GM10847 (cell line): ENCODE measurements around the gene RNMT.

ENCODE experiments used
- POLR2A ChIP-seq: IDR thresholded peaks from 2 replicates; pipeline ENCODE4 v1.6.1; 2011; ENCODE audit not compliant: insufficient read length; ENCODE audit errors: extremely low read depth

Gene RNMT

GRCh38 chr18:13800505-13801259 lies 74.2 kb downstream of the RNMT start:
- TF ChIP-seq POLR2A: no peak

- TF ChIP-seq POLR2A: no peak
Observed at GRCh38 chr18:13801260-13801601, 74.8 kb downstream of the RNMT start.

DNA sequence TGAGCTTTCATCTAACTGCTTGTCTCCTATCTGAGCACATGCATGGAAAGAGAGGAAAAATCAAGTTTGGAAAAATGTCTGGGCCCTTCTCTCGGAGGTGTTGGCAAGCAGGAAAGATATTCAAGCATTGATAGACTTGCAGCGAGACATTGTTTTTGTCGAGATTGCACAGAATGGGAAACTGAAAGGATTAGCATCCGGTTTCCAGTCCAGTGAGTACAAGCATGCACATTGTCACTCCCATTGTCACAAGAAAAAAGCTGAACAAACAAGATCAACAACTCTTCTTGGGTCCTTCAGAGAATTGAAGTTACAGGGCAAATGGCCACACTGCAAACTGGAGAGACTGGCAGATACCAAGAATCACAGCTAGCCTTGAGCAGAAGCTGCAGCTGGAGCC lies 77.8 kb downstream of the RNMT start:
- TF ChIP-seq POLR2A: no peak

DNA sequence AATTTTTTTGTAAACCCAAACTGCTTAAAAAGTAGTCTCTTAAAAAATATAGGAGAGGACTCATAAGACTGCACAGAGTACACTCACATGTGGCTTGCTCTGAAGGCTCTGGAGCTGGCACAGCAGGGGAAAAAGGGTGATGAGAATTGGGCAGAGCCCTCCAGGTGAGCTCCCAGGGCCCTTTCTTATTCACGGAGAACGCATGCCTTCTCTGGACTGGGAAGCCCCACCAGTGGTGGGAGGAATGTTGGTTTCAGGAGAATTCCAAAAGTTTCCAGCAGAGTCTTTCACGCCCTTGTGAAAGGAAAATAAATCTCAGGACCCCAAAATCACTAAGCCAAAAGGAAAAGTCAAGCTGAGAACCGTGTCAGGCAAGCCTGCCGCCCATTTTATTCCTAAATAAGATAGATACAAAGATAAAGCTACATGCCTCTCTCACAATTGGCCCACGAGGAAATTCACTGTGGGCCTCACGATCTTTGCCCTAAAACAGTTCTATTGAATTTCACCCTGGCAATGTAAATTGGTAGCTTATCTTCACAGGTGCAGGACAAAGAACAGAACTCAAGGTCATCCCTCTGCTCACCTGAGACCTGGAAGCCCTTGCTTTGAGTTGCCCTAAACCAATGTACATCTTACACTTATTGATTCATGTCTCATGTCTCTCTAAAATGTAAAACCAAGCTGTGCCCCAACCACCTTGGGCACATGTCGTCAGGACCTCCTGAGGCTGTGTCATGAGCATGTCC lies 82.0 kb downstream of the RNMT start:
- no peak for TF ChIP-seq POLR2A

GRCh38 chr18:13809043-13809430 lies 82.6 kb downstream of the RNMT start:
- no peak for TF ChIP-seq POLR2A

DNA sequence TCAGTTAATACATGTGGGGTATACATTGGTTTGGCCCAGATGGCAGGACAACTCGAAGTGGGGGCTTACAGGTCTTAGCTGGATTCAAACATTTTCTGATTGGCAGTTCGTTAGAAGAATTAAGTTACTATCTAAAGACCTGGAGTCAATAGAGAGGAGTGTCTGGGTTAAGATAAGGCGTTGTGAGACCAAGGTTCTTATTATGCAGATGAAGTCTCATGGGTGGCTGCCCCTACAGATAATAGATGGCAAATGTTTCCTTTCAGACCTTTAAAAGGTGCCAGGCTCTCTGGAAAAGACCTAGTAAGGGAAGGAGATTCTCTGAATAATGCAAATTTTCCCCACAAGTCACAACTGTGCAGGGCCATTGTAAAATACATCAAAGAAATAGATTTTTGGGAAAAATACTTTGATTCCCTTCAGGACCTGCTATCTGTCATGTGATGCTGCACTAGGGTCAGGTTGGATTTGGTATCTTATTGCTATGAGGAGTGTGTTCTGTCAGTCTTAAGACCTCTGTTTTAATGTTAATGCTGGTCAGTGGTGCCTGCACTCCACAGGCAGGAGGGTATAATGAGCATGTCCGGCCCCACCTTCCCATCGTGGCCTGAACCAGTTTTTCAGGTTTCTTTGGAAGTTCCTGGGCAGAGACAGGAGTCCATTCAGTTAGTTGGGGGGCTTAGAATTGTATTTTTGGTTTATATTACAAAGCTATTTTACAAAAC lies 83.2 kb downstream of the RNMT start:
- no peak for TF ChIP-seq POLR2A

GRCh38 chr18:13810950-13811485 lies 84.5 kb downstream of the RNMT start:
- no peak for TF ChIP-seq POLR2A

GRCh38 chr18:13811993-13812392 lies 85.5 kb downstream of the RNMT start:
- TF ChIP-seq POLR2A: no peak

DNA sequence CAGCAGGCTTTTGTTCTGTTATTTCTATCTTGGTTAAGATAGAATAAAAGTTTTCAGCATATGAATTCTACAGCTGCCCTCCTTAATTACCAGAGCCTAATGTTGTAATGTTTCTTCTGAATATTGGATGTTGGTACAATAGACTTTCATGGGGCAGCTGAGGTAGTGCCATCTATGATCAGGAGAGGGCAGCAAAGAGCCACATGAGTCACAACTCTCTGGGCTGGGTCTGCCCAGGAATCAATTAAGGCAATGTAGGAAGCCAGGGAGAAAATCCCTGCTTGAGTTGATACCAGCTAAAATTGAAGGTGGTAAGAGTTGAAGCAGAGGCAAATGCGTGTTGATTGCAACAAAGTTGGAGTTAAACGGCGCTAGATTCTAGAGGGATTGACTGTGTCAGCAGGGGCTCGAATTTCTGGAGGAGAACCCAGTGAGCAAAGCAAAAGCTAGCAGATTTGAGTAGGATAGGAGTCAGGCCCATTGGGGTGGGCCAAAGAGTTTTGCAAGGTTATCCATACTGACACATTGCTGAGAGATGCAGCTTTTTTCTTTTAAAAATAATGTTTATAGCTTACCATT lies 86.9 kb downstream of the RNMT start:
- TF ChIP-seq POLR2A: no peak
